ENCODE data around the gene PAX5.
"Not testable (repeated sequence)": the region's sequence is repeated elsewhere in the genome, so short reads cannot be mapped to it uniquely, and the experiment has no call there.

Gene PAX5

GRCh38 chr9:37033682-37034304, at the start of gene PAX5:
Gene PAX5 (minus strand): TSS chr9:37034268. CDS start chr9:37034031, 237 bp downstream.
- DNase-seq (ENCODE audit: low read depth, low spot score) = no peak

GRCh38 chr9:37083654-37084053, 49.6 kb upstream of the PAX5 start:
- no peak for DNase-seq (ENCODE audit: low read depth, low spot score)

DNA sequence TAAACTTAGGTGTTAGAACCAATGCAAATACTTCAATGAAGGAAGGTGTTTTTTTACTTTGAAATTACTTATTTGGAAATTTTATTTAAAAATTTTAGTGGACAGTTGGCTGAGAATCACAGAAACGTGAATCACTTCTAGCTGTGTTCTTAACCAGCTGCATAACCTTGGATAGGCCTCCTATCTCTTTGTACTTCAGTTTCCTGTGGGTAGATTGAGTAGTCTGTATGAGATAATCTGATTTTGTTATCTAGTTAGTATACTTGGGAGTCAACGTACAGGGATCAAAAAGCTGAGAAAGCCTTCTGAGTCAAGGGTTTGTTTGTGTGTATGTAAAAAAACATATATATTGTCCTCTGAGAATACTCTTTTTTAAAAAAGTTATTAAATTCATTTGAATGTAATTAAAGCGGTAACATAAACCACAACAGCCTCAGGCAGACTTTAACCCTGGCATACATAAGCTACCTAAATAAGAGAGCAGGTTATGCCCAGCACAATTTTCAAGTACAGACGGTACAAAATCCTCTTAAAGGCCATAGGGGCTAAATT, 48.2 kb upstream of the PAX5 start:
- no peak for DNase-seq (ENCODE audit: low read depth, low spot score)

DNA sequence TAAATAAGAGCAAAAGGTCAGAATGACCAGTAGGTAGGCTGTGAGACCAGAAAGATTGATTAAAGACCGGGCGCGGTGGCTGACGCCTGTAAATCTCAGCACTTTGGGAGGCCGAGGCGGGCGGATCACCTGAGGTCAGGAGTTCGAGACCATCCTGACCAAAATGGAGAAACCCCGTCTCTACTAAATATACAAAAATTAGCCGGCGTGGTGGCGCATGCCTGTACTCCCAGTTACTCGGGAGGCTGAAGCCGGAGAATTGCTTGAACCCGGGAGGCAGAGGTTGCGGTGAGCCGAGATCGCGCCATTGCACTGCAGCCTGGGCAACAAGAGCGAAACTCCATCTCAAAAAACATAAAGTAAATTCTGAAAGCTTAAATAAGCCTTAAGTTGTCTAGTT, 47.4 kb upstream of the PAX5 start:
- not testable (repeated sequence) for DNase-seq (ENCODE audit: low read depth, low spot score)

DNA sequence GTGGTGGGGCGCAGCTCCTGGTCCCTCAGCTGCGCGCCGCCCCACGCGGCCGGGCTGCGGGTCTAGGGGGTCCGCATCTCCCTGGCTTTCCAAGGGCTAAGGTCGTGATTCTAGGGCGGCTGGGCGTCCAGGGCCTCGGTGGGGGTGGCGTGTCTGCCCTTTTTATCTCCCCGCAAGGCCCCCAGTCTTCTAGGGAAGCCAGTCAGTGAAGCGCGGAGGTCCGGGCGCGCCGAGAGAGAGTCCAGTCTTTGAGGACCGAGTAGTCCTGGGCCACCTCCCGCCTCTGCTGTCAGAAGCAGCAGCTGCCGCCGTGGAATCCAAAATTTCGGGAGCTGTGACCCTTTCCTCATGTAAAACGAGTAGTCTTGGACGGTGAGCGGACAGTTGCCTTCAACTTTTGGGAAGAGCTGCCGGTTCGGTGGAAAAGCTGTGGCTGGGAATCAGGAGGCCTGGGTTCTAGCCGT, 46.1 kb upstream of the PAX5 start:
- not testable (repeated sequence) for DNase-seq (ENCODE audit: low read depth, low spot score)

DNA sequence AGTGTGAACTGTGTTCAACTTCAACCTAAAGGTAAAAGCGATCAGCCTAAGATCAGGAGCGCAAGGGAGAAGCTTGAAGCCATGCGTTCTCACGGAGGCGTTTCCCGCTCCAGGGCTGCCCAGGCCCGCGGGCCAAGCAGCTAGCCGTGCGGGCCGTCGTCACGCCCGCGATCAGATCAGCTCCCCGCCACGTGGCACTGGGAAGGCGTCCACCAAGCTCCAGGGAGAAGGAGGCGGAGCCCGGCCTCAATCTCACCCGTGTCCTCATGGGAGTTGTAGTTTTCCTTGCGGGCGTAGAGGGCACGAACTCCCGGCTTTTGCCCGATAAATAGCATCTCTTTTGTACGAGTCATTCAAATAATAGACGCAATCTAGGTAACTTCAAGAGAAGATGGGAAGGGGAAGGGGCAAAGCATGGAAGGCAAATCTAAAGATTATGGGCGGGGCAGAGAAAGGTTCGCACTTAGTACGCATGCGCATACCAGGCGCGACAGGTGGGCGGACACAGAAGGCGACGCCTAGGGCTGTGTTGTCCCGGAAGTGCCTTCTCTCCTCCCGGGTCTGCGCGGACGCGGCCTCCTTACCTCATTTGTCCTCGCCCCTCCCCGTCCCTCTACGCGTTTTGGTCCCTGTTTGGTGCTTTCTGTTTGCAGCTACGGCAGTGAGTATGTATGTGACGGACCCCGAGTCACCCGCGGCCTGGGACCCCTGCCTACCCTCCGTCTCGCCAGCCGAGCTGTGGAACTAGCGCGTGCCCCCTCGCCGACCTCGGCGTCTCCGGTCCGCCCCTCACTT, 45.5 kb upstream of the PAX5 start:
- DNase-seq (ENCODE audit: low read depth, low spot score) = peak; percentile 86

DNA sequence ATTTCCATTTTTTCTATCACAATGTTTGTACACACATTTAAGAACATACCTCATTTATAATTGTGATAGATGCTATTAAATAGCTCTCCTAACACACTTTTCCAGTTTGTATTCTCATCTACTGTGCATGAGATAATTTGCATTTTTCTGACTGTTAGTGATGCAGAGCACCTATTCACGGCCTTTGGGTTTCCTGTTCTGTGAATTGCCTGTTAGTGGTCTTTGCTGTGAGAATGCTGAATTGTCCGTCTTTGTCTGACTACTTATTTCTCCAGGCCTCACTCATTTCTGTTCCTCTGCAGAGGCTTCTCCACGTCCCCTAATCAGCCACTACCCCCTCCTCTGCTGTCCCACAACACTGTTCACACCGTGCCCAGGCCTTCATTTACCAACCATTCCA, 40.7 kb upstream of the PAX5 start:
- not testable (repeated sequence) for DNase-seq (ENCODE audit: low read depth, low spot score)

GRCh38 chr9:37066139-37066725, 32.2 kb upstream of the PAX5 start:
- no peak for DNase-seq (ENCODE audit: low read depth, low spot score)

DNA sequence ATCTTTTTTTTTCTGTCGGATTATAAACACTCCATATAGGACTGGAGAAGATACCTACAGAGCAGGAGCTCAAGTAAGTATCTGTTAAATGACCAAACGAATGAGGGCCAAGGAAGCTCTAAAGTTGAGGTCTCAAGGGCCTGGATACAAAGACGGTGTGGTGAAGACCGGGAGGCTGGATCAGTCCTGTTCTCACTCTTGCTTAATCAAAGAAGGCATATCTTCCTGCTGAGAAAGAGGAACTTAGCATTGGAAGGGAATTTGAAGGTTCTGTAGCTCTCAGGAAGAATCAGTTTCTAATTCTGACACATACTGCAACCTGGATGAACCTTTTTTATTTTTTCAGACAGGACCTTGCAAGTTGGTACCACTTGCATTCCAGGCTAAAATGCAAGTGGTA, 28.3 kb upstream of the PAX5 start:
- no peak for DNase-seq (ENCODE audit: low read depth, low spot score)

- no peak for DNase-seq (ENCODE audit: low read depth, low spot score)
These were observed 27.7 kb upstream of the PAX5 start for GRCh38 chr9:37061768-37062167.

GRCh38 chr9:37060833-37061232, 26.8 kb upstream of the PAX5 start:
- DNase-seq (ENCODE audit: low read depth, low spot score) = no peak

DNA sequence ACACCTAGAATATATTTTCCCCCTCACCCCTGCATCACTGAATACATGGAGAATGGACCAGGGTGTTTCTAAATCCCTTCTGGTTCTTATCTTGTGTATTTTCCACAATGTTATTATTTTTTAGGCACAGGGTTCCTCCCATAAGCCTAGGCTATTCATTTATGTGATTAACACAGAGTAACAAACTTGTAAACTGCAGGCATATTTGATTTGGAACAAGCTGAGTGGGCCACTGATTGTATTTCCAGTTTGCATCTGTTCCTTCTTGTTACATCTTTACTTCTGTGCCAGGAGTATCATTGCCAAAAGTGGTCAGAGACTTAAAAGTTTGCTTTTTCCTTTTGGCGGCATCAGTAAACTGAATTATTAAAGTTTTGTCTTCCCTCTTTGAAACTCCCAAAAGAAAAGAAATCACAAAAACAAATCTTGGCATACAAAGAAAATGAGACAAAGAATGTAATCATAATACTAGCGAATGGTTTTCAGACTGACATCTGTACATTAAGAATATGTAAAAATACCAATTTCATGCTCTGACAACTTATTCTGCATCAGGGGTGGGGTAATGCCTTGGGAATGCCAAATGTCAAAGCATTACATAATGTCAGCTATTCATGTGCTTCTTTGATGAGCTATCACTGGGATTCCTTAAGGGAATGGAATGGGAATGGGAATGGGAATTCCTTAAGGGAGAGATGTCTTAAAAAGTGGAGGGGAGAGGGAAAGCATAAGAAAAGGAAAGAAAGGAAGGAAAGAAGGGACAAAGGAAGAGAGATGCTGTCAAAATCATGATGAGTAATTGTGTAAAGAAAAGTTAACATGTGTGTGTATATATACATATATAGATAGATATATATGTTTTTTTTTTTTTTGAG, 22.2 kb upstream of the PAX5 start:
- no peak for DNase-seq (ENCODE audit: low read depth, low spot score)

GRCh38 chr9:37054363-37054720, 20.3 kb upstream of the PAX5 start:
- not testable (repeated sequence) for DNase-seq (ENCODE audit: low read depth, low spot score)

- DNase-seq (ENCODE audit: low read depth, low spot score) = no peak
These were observed 19.8 kb upstream of the PAX5 start for GRCh38 chr9:37053684-37054362.

GRCh38 chr9:37046683-37047082, 12.6 kb upstream of the PAX5 start:
- no peak for DNase-seq (ENCODE audit: low read depth, low spot score)

GRCh38 chr9:37042421-37042820, 8.4 kb upstream of the PAX5 start:
- no peak for DNase-seq (ENCODE audit: low read depth, low spot score)

- no peak for DNase-seq (ENCODE audit: low read depth, low spot score)
These were observed 6.5 kb upstream of the PAX5 start for GRCh38 chr9:37040508-37041127.

GRCh38 chr9:37038943-37039464, 4.9 kb upstream of the PAX5 start:
- no peak for DNase-seq (ENCODE audit: low read depth, low spot score)

GRCh38 chr9:37038302-37038942, 4.4 kb upstream of the PAX5 start:
- DNase-seq (ENCODE audit: low read depth, low spot score) = no peak

All from activated naive CD8-positive, alpha-beta T cell treated with anti-CD3 and anti-CD28 coated beads, Interleukin-2, amount 50 U/mL, for 16 hours (primary cell).